ENCODE results near the gene BIRC3.

DNA sequence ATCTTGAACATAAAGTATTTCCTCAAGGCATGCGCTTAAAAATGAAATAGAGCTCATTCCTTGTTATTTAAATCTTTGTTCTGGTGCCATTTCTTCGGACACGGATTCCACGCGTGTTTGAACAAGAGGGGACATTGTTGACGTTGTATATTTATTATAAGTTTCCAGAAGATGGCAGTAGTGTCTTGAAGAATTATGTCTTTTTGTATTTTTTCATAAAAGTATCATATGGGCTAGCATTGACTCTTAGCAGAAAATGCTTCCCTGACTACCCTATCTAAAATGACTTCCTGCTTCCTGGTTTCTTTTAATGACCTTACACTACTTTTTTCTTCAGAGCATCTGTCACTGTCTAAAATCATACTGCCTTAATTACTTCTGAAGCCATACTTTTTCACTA is 50.1 kb downstream of the BIRC3 start:
- TF ChIP-seq, protein P1, sequence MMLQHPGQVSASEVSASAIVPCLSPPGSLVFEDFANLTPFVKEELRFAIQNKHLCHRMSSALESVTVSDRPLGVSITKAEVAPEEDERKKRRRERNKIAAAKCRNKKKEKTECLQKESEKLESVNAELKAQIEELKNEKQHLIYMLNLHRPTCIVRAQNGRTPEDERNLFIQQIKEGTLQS (IDR thresholded peaks at IDR 0.05; ENCODE audit: insufficient read depth, low read depth, low read length): no peak
- no peak for TF ChIP-seq PHF8 (conservative IDR thresholded peaks at IDR 0.05; ENCODE audit: low read depth, low read length)
- no peak for TF ChIP-seq EZH2 (IDR thresholded peaks at IDR 0.05; ENCODE audit: low read depth, low read length, severe bottlenecking)
- TF ChIP-seq, protein P2, sequence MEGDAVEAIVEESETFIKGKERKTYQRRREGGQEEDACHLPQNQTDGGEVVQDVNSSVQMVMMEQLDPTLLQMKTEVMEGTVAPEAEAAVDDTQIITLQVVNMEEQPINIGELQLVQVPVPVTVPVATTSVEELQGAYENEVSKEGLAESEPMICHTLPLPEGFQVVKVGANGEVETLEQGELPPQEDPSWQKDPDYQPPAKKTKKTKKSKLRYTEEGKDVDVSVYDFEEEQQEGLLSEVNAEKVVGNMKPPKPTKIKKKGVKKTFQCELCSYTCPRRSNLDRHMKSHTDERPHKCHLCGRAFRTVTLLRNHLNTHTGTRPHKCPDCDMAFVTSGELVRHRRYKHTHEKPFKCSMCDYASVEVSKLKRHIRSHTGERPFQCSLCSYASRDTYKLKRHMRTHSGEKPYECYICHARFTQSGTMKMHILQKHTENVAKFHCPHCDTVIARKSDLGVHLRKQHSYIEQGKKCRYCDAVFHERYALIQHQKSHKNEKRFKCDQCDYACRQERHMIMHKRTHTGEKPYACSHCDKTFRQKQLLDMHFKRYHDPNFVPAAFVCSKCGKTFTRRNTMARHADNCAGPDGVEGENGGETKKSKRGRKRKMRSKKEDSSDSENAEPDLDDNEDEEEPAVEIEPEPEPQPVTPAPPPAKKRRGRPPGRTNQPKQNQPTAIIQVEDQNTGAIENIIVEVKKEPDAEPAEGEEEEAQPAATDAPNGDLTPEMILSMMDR (IDR thresholded peaks at IDR 0.05; ENCODE audit: control extremely low read depth in 1 of 3, insufficient read depth in 1 of 3, low read depth in 1 of 3, low read length in 3 of 3): no peak
- no peak for TF ChIP-seq SUZ12 (IDR thresholded peaks at IDR 0.05; ENCODE audit: low read length)
- no peak for TF ChIP-seq BRCA1 (IDR thresholded peaks at IDR 0.05; ENCODE audit: low read depth, low read length)
- TF ChIP-seq CHD2 (IDR thresholded peaks at IDR 0.05; ENCODE audit: low read length): no peak
- TF ChIP-seq SIN3A (conservative IDR thresholded peaks at IDR 0.05 in 1 of 2, IDR thresholded peaks at IDR 0.05 in 1 of 2; ENCODE audit: low read depth in 1 of 2, low read length in 2 of 2): no peak
- no peak for TF ChIP-seq NANOG (IDR thresholded peaks at IDR 0.05; ENCODE audit: insufficient read depth, low read depth, low read length, poor library complexity, severe bottlenecking)
- TF ChIP-seq POLR2AphosphoS5 (IDR thresholded peaks at IDR 0.05; ENCODE audit: low read depth, low read length): no peak
- no peak for TF ChIP-seq CBX5 (IDR thresholded peaks at IDR 0.05; ENCODE audit: low read depth, low read length)
- no peak for TF ChIP-seq FOSL1 (IDR thresholded peaks at IDR 0.05; ENCODE audit: insufficient read depth, low read depth, low read length)
- TF ChIP-seq JUND (IDR thresholded peaks at IDR 0.05; ENCODE audit: low read length): no peak
- no peak for TF ChIP-seq HDAC6 (IDR thresholded peaks at IDR 0.05; ENCODE audit: low read depth, low read length)
